ENCODE measurements around the gene FAM222A. TPM values are rescaled to one million over a fixed set of nuclear protein-coding genes. Genes with fewer than 3 reads are reported as not detected.

Gene FAM222A
- total and polyA plus RNA-seq, 2 of the 4 experiments (the other 2 are of a cell fraction) = under 0.01 to 0.32 TPM

- H3K23ac ChIP-seq (ENCODE audit: low read depth, low read length) = no peak overlapping the region
- no peak overlapping the region for H3K9ac ChIP-seq (ENCODE audit: low read depth, low read length)
- intact Hi-C loops (cut with micrococcal nuclease) (loop anchor here (5.0 kb wide), 1 partner anchor 54 kb away; no protein-coding TSS in a partner anchor), in situ Hi-C loops (cut with MboI; ENCODE audit: low sequenced_read_pairs) (no loop called here), dilution Hi-C loops (cut with HindIII; ENCODE audit: low sequenced_read_pairs, unreplicated experiment) (no loop called here)
- H4K8ac ChIP-seq (ENCODE audit: low read depth in 2 of 2, low read length in 2 of 2) = no peak overlapping the region
- no peak overlapping the region for H3K4me3 ChIP-seq (ENCODE audit: insufficient read depth, low read depth, low read length)
- no TSS peak for BruUV-seq (replicated peaks)
- no peak overlapping the region for H3K4ac ChIP-seq (ENCODE audit: low read depth, low read length)
- H4K20me1 ChIP-seq (ENCODE audit: insufficient read depth, low read length) = no peaks in the 10 kb centered on the region; the same call in none of the 2 replicates
- H2AK9ac ChIP-seq (replicated peaks; ENCODE audit: low read depth, low read length, poor library complexity) = no peak overlapping the region
- ATAC-seq (ENCODE audit: low read depth) (no peak), DNase-seq (no peak)
- H3K4me1 ChIP-seq (ENCODE audit: control insufficient read depth, insufficient read depth, low read length) = peaks cover 2% of the 10 kb centered on the region; the same call in 1 of the 2 replicates
- no peak overlapping the region for H3K14ac ChIP-seq (replicated peaks; ENCODE audit: low read depth, low read length)
- H2BK20ac ChIP-seq (ENCODE audit: low read depth, low read length) = no peak overlapping the region
- no peak overlapping the region for H3K27ac ChIP-seq (ENCODE audit: insufficient read depth, low read length)
- H3K18ac ChIP-seq (ENCODE audit: low read depth, low read length) = no peak overlapping the region
- no CpG with 5 or more reads among the region's 33 CpGs for WGBS, 2 experiments (ENCODE audit: extremely low coverage in 2 of 2, insufficient read length in 1 of 2)
- H2AFZ ChIP-seq (replicated peaks; ENCODE audit: low read length, poor library complexity) = no peak overlapping the region
- no peak overlapping the region for H2AK5ac ChIP-seq (ENCODE audit: low read depth, low read length)
- no peak overlapping the region for H4K5ac ChIP-seq (ENCODE audit: low read depth, low read length)
- POLR2A ChIA-PET (ENCODE audit: unreplicated experiment) = no interaction called here
- H3K79me1 ChIP-seq (ENCODE audit: low read depth in 1 of 2, low read length in 2 of 2) = no peaks in the 10 kb centered on the region
- no peak overlapping the region for H2BK5ac ChIP-seq (ENCODE audit: low read depth, low read length, poor library complexity, severe bottlenecking)
- no peak overlapping the region for H2BK15ac ChIP-seq (ENCODE audit: low read depth, low read length)
- no peak overlapping the region for H3K56ac ChIP-seq (ENCODE audit: extremely low read depth, insufficient read depth, low read length)
- peaks cover 59% of the 10 kb centered on the region for H3K27me3 ChIP-seq (ENCODE audit: control insufficient read depth, insufficient read depth, low read length)
- no peaks in the 10 kb centered on the region for H3K36me3 ChIP-seq (ENCODE audit: control insufficient read depth, insufficient read depth, low read length)
- no peak overlapping the region for H3K4me2 ChIP-seq (ENCODE audit: low read depth, low read length)
- no peak overlapping the region for H4K91ac ChIP-seq (ENCODE audit: insufficient read depth, low read depth, low read length)
- H3K9me1 ChIP-seq (ENCODE audit: insufficient read depth, low read length) = no peaks in the 10 kb centered on the region
- no peaks in the 10 kb centered on the region for H3K9me3 ChIP-seq (ENCODE audit: control insufficient read depth, insufficient read depth, low read length)
- H2BK120ac ChIP-seq (ENCODE audit: low read depth, low read length) = no peak overlapping the region
- CTCF ChIA-PET = interaction anchor here (1.2 kb wide), 1 partner anchor 58 kb away, joined by 3 read pairs; no protein-coding TSS in a partner anchor
- TF ChIP-seq CHD1 (IDR thresholded peaks at IDR 0.05; ENCODE audit: low read depth, low read length) = no peak
- TF ChIP-seq FOS (IDR thresholded peaks at IDR 0.05; ENCODE audit: low read depth, low read length) = no peak
- TF ChIP-seq USF2 (IDR thresholded peaks at IDR 0.05; ENCODE audit: low read depth, low read length) = no peak
- TF ChIP-seq MXI1 (IDR thresholded peaks at IDR 0.05; ENCODE audit: borderline replicate concordance, low read depth, low read length) = no peak
- no peak for TF ChIP-seq NFE2L2 (IDR thresholded peaks at IDR 0.05; ENCODE audit: low read depth, low read length)
Measured at GRCh38 chr12:109718390-109718789, 4.8 kb downstream of the FAM222A start.
